Ishikawa (cell line): ENCODE measurements around the gene RABEP2.

Experiments used
- CEBPB ChIP-seq: IDR thresholded peaks from 2 replicates; pipeline ENCODE4 v1.6.1; 2012
- CREB1 ChIP-seq: IDR thresholded peaks from 2 replicates; pipeline ENCODE4 v1.6.1; 2012; ENCODE audit warnings: low read depth
- EGR1 ChIP-seq: IDR thresholded peaks from 2 replicates; pipeline ENCODE4 v1.6.1; 2012
- EP300 ChIP-seq: IDR thresholded peaks from 2 replicates; pipeline ENCODE4 v1.6.1; 2012; ENCODE audit warnings: borderline replicate concordance
- FOXM1 ChIP-seq: IDR thresholded peaks from 2 replicates; pipeline ENCODE4 v1.6.1; 2012; ENCODE audit warnings: low read depth, borderline replicate concordance
- NFIC ChIP-seq: IDR thresholded peaks from 2 replicates; pipeline ENCODE4 v1.6.1; 2012
- RAD21 ChIP-seq: IDR thresholded peaks from 2 replicates; pipeline ENCODE4 v1.6.1; 2012; ENCODE audit warnings: low read depth
- REST ChIP-seq: IDR thresholded peaks from 2 replicates; pipeline ENCODE4 v1.6.1; 2012; ENCODE audit warnings: low read depth, mild to moderate bottlenecking
- TAF1 ChIP-seq: IDR thresholded peaks from 2 replicates; pipeline ENCODE4 v1.6.1; 2012; ENCODE audit warnings: low read depth, mild to moderate bottlenecking
- TCF12 ChIP-seq: IDR thresholded peaks from 2 replicates; pipeline ENCODE4 v1.6.1; 2012; ENCODE audit warnings: low read depth
- TEAD4 ChIP-seq: IDR thresholded peaks from 2 replicates; pipeline ENCODE4 v1.6.1; 2012
- USF1 ChIP-seq: IDR thresholded peaks from 2 replicates; pipeline ENCODE4 v1.6.1; 2012
- YY1 ChIP-seq: IDR thresholded peaks from 2 replicates; pipeline ENCODE4 v1.6.1; 2012; ENCODE audit warnings: low read depth
- ZBTB7A ChIP-seq: IDR thresholded peaks from 2 replicates; pipeline ENCODE4 v1.6.1; 2012; ENCODE audit warnings: low read depth
- TF ChIP-seq, protein P1 (sequence below): IDR thresholded peaks from 2 replicates; pipeline ENCODE4 v1.6.1; 2012

RABEP2 gene

DNA sequence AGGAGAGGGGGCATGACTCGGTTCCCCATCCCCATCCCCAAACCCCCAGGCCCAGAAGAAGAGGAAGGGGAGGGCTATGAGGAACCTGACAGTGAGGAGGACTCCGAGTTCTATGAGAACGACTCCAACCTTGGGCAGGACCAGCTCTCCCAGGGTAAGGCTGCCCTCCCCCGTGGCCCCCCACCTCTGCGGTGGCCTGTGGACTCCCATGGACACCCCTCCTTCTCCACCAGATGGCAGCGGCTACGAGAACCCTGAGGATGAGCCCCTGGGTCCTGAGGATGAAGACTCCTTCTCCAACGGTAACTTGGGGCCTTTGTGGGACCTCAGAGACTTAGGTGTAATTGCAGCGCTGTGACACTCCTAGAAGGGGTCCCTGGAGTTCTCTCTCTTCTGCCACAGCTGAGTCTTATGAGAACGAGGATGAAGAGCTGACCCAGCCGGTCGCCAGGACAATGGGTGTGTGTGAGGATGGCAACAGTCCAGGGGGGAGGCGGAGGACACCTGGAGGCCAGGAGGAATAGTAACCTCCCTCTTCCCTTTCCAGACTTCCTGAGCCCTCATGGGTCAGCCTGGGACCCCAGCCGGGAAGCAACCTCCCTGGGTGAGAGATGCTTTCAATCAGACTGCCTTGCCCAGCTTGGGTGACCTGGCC is 12.3 kb upstream of the RABEP2 start:
- TF ChIP-seq CREB1, result no peak
- TF ChIP-seq USF1, result no peak
- TF ChIP-seq, protein P1, sequence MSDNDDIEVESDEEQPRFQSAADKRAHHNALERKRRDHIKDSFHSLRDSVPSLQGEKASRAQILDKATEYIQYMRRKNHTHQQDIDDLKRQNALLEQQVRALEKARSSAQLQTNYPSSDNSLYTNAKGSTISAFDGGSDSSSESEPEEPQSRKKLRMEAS, result no peak
- no peak for TF ChIP-seq REST
- no peak for TF ChIP-seq EGR1
- no peak for TF ChIP-seq TAF1
- TF ChIP-seq TEAD4, result no peak
- no peak for TF ChIP-seq TCF12
- no peak for TF ChIP-seq ZBTB7A
- TF ChIP-seq RAD21, result no peak
- TF ChIP-seq YY1, result no peak
- no peak for TF ChIP-seq FOXM1
- TF ChIP-seq CEBPB, result no peak
- no peak for TF ChIP-seq EP300
- TF ChIP-seq NFIC, result no peak

GRCh38 chr16:28936784-28937155 is 11.7 kb upstream of the RABEP2 start:
- TF ChIP-seq CREB1 (no peak), TCF12 (no peak), ZBTB7A (no peak), TEAD4 (no peak)

DNA sequence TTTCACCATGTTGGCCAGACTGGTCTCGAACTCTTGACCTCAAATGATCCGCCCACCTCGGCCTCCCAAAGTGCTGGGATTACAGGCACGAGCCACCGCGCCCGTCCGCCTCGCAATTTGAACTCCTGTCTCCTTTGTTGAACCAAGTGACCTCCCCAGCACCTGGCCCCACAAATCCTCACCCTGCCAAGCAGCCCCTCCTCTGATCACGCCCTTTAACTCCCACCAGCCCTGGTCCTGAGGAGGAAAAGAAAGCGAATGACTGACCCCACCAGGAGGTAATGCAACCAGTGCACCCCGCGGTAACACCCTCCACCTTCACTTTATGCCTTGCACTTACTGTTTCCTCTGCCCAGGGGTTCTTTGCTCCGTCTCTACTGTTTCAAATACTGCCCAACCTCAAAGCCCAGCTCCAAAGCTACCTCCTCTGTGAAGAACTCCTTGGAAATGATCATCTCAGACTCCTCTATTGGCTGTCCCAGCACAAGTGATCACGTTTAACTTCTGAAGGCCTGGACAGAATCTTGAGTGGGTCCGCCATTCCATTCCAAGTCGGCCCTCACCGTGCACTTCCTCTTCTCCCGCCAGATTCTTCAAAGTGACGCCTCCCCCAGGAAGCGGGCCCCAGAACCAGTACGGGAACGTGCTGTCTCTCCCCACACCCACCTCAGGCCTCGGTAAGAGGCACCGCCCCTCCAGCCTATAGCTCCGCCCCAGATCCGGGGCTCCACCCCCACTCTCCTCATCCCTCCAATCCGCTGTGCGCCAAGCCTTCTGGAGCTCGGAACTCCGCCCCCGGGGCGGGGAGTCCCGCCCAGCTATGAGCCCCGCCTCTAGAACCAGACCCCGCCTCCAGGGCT is 11.1 kb upstream of the RABEP2 start:
- TF ChIP-seq YY1 (0 out of 2 replicates have a peak, but pooled peaks have one; percentile 14), TAF1 (no peak), REST (no peak)
- TF ChIP-seq, protein P1, result peak; percentile 91

- TF ChIP-seq REST, result no peak
- no peak for TF ChIP-seq ZBTB7A
- TF ChIP-seq CREB1, result no peak
- no peak for TF ChIP-seq EGR1
- TF ChIP-seq NFIC, result no peak
- no peak for TF ChIP-seq FOXM1
- no peak for TF ChIP-seq TEAD4
- no peak for TF ChIP-seq EP300
- no peak for TF ChIP-seq RAD21
- TF ChIP-seq TCF12, result no peak
- TF ChIP-seq USF1, result no peak
- TF ChIP-seq TAF1, result no peak
- no peak for TF ChIP-seq YY1
- TF ChIP-seq CEBPB, result no peak
- TF ChIP-seq, protein P1, result no peak
Observed at GRCh38 chr16:28935346-28935745, 10.3 kb upstream of the RABEP2 start.
